Mucosa of descending colon (tissue), 3 donors: ENCODE results near the gene CYB561D1. TPM values are rescaled to one million over a fixed set of nuclear protein-coding genes. Genes with fewer than 3 reads are reported as not detected.
A peak's percentile ranks its signal among the peaks of the same experiment; 100 is the strongest.

Experiments used
- ATAC-seq: fragments of 200-7000 bp; cut with Tn5 transposase; one replicate; pipeline ENCODE4 v1.9.1; 2020; ENCODE audit warnings: mild to moderate bottlenecking, moderate library complexity
- DNase-seq, 3 donors: peaks; one replicate each; pipeline ENCODE4 v3.0.0-alpha.2; 2020
- H3K36me3 ChIP-seq: fragments of 200-600 bp; one replicate; pipeline ENCODE4 v1.8.0; 2021; ENCODE audit warnings: low read depth, mild to moderate bottlenecking
- H3K4me1 ChIP-seq: fragments of 200-600 bp; one replicate; pipeline ENCODE4 v1.8.0; 2021; ENCODE audit warnings: low read depth, mild to moderate bottlenecking
- H3K4me3 ChIP-seq: fragments of 200-600 bp; one replicate; pipeline ENCODE4 v1.8.0; 2021; ENCODE audit warnings: mild to moderate bottlenecking
- H3K9me3 ChIP-seq: fragments of 200-600 bp; one replicate; pipeline ENCODE4 v1.8.0; 2021; ENCODE audit warnings: mild to moderate bottlenecking
- intact Hi-C, 2 donors: fragments of 100-400 bp; cut with DNase I in 1 of 2; cut with micrococcal nuclease in 1 of 2; formaldehyde crosslinking; loops; one replicate each; pipeline versions ENCODE4 v1.11.0 to v1.11.1; 2022; cut with DNase I, micrococcal nuclease
- total RNA-seq, 3 donors: library from RNA; stranded (reverse); fragmentation: NEBNext Ultra II Directional in 2 of 3; extraction: Animal tissue kit (Norgen Biotek cat#: 25700) in 2 of 3; gene quantifications; one replicate each; pipeline versions ENCODE4 v1.2.1 to v1.2.4, GENCODE V29; 2021 to 2023
- TF ChIP-seq, protein P1 (sequence below): fragments of 200-600 bp; IDR thresholded peaks from one replicate; pipeline ENCODE4 v1.8.0; 2022; ENCODE audit warnings: antibody characterized with exemption, mild to moderate bottlenecking
- donor health status: DM: no; HTN: no; CAD: no; lungs with moderate emphysema.
- donor health status: DM: no; HTN: no; CAD: no.
- donor health status: DM: no; HTN: yes; CAD: no.

Gene CYB561D1
- total RNA-seq, 3 donors from 2014 or later = 16.0 to 18.7 (median 18.1) TPM

DNA sequence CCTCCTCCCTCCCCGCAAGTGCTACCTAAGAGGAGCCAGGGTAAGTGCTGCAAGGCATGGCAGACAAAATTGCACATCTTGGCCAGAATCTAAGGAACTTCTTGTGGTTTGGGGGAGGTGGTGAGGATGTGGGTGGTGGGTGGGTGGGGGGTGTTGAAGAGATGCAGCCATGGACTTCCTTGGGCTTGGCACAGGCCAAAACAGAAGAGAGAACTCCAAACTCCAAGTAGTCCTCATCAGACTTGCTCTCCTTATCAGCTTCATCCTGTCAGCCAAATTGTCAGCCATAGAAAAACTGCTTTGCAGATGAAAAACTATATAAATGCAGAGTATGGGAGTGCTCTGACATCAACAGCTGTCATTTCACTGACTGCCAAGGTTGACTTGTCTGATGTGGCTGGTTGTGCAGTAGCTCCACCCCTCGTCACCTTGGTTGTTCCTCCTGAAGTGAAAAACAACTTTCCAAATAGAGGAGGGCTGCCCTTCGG lies 8.5 kb downstream of the CYB561D1 start:
- DNase-seq = no peak
- peaks cover 22% of the 10 kb centered on the region for H3K4me1 ChIP-seq
- peak; percentile 11 for ATAC-seq
- TF ChIP-seq, protein P1, sequence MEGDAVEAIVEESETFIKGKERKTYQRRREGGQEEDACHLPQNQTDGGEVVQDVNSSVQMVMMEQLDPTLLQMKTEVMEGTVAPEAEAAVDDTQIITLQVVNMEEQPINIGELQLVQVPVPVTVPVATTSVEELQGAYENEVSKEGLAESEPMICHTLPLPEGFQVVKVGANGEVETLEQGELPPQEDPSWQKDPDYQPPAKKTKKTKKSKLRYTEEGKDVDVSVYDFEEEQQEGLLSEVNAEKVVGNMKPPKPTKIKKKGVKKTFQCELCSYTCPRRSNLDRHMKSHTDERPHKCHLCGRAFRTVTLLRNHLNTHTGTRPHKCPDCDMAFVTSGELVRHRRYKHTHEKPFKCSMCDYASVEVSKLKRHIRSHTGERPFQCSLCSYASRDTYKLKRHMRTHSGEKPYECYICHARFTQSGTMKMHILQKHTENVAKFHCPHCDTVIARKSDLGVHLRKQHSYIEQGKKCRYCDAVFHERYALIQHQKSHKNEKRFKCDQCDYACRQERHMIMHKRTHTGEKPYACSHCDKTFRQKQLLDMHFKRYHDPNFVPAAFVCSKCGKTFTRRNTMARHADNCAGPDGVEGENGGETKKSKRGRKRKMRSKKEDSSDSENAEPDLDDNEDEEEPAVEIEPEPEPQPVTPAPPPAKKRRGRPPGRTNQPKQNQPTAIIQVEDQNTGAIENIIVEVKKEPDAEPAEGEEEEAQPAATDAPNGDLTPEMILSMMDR = no peak
- intact Hi-C loops = no loop called here
- no peak overlapping the region for H3K4me3 ChIP-seq
- H3K9me3 ChIP-seq = no peaks in the 10 kb centered on the region
- H3K36me3 ChIP-seq = no peaks in the 10 kb centered on the region

DNA sequence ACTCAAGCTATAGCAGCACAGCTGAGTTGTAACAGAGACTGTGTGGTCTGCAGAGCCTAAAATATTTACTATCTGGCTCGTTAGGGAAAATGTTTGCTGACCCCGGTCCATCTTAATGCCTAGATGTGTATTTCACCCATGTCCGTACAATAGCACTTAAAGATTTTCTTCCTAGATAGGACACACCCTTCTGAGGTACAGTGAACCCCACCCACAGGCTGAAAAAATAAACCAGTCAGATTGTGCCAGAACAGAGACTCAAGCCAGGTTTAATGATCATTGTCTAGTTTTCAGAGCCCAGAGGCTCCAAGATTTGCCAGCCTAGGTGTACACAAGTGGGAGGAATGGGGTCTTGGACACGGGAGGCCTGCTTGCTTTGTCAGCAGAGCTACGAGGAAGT lies 10.0 kb downstream of the CYB561D1 start:
- intact Hi-C loops = no loop called here

DNA sequence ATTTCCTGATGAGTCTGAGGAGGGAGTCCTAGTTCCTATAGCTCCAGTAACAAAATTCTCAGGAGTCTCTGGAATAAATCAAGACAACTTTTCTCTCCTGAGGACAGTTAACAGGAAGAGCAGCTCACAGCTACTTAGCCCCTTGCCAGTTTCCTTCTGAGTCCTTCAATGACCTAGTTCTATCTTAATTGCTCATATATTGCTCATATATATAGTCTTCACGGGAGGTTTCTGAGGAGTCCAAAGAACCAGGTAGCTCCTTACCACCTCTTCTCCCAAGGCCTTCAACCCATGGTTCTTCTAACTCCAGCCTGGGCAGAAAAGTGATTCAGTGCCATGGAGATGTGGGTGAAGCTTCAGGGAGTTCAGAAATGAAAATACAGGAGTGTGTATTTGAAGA lies 11.1 kb downstream of the CYB561D1 start:
- Histone ChIP-seq H3K36me3 (no peaks in the 10 kb centered on the region), H3K4me3 (no peak overlapping the region), H3K9me3 (no peaks in the 10 kb centered on the region), H3K4me1 (peaks cover 7% of the 10 kb centered on the region)
- no peak for ATAC-seq
- intact Hi-C loops = no loop called here
- TF ChIP-seq, protein P1 = no peak
- no peak for DNase-seq

More for the DNA sequence above, 10.0 kb downstream of the CYB561D1 start:
- peak; percentile 67 for ATAC-seq
- H3K9me3 ChIP-seq = no peaks in the 10 kb centered on the region
- H3K4me3 ChIP-seq = no peak overlapping the region
- DNase-seq = peak in 1 of 3 donors; percentile 54
- TF ChIP-seq, protein P1 = no peak
- peaks cover 17% of the 10 kb centered on the region for H3K4me1 ChIP-seq
- no peaks in the 10 kb centered on the region for H3K36me3 ChIP-seq

DNA sequence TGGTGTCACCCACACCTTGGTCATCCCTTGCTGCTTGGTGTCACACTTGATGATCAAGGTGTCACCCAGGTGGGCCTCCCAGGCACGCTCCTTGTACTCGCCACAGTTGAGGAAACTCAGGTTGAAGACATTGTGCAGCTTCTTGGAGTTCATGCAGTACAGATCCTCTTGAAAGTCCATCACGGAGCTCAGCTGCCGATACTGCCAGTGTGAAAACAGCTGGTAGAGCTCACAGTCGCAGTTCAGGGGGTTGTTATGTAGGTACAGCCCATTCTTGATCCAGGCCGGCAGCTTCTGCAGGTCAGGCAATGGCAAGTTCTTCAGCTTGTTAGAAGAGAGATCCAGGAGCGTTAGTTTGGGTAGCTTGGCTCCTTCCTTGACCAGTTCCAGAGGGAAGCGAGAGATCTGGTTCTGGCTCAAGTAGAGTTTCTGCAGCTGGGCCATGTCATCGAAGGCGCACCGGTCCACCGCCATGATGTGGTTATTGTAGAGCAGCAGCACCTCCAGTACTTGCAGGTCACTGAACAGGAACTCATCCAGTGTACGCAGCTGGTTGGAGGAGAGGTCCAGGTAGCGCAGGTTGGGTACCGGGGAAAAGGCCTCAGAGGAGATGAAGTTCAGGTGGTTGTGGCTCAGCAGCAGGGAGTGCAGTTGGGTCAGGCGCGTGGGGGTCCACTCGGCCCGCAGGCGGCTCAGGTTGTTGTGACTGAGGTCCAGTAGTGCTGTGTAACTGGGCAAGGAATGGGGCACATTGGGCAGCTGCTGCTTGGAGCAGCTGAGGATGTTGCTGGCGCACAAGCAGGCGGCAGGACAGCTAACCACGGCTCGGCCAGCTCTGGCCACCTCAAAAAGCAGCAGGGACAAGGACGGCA lies 14.3 kb downstream of the CYB561D1 start:
- Histone ChIP-seq H3K9me3 (no peaks in the 10 kb centered on the region), H3K36me3 (no peaks in the 10 kb centered on the region), H3K4me3 (no peak overlapping the region), H3K4me1 (peaks cover 3% of the 10 kb centered on the region)
- intact Hi-C loops = no loop called here
- TF ChIP-seq, protein P1 = no peak
- no peak for ATAC-seq
- no peak for DNase-seq

DNA sequence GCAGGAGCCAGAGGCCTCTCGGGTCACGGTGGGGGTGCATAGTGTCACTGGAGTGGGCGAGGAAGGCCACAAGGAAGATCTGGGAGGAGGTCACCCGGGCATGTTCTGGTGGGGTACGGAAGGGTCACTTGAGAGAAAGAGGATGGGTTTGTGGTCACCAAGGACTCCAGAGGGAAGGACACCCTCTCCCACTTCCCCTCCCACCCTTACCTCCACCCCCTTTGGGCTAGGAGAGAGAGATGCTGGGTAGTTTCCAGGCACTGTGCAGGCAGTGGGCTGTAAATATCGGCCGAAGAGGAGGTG lies 14.9 kb downstream of the CYB561D1 start:
- Histone ChIP-seq H3K4me1 (peaks cover 3% of the 10 kb centered on the region), H3K4me3 (no peak overlapping the region), H3K9me3 (no peaks in the 10 kb centered on the region), H3K36me3 (no peaks in the 10 kb centered on the region)
- no peak for ATAC-seq
- TF ChIP-seq, protein P1 = no peak
- intact Hi-C loops = no loop called here
- no peak for DNase-seq
